Sigmoid colon (tissue), 7 donors: ENCODE data around the gene AGPAT1. TPM values are rescaled to one million over a fixed set of nuclear protein-coding genes. Genes with fewer than 3 reads are reported as not detected.
"Not testable (repeated sequence)": the region's sequence is repeated elsewhere in the genome, so short reads cannot be mapped to it uniquely, and the experiment has no call there.

Experiments
- DNase-seq: peaks from one replicate; pipeline ENCODE4 v3.0.0-alpha.2; 2019
- H3K27ac ChIP-seq, 4 donors: fragments of 200-600 bp; sonication (generic); one replicate each; pipeline ENCODE4 v1.5.1; 2016 to 2019; ENCODE audit warnings: mild to moderate bottlenecking in 1 of 4
- H3K27me3 ChIP-seq, 3 donors: fragments of 200-600 bp; sonication (generic); one replicate each; pipeline ENCODE4 v1.5.1; 2019; ENCODE audit warnings: mild to moderate bottlenecking in 1 of 3
- H3K36me3 ChIP-seq, 4 donors: fragments of 200-600 bp; sonication (generic); one replicate each; pipeline ENCODE4 v1.5.1; 2016 to 2019
- H3K4me1 ChIP-seq, 4 donors: fragments of 200-600 bp; sonication (generic); one replicate each; pipeline ENCODE4 v1.5.1; 2017 to 2019
- H3K4me3 ChIP-seq, 4 donors: fragments of 200-600 bp; sonication (generic); one replicate each; pipeline ENCODE4 v1.5.1; 2017 to 2019; ENCODE audit warnings: mild to moderate bottlenecking in 2 of 4, moderate library complexity in 1 of 4
- H3K9me3 ChIP-seq, 4 donors: fragments of 200-600 bp in 3 of 4; sonication (generic) in 3 of 4; one replicate each; pipeline versions ENCODE4 v1.5.1 to v1.6.1; 2013 to 2019
- CTCF ChIP-seq, 4 experiments: fragments of 450-650 bp in 3 of 4; fragments of 200-600 bp in 1 of 4; IDR thresholded peaks; one replicate each; pipeline ENCODE4 v1.5.1; 2016 to 2019; ENCODE audit warnings: antibody characterized with exemption in 4 of 4, mild to moderate bottlenecking in 3 of 4, moderate library complexity in 2 of 4
- EP300 ChIP-seq, 4 donors: sonication (generic); formaldehyde crosslinking; IDR thresholded peaks; one replicate each; pipeline ENCODE4 v1.6.1; 2017; ENCODE audit warnings: antibody characterized with exemption in 4 of 4
- POLR2A ChIP-seq, 2 donors: fragments of 450-650 bp; IDR thresholded peaks; one replicate each; pipeline ENCODE4 v1.6.1; 2016; ENCODE audit warnings: antibody characterized with exemption in 2 of 2, mild to moderate bottlenecking in 2 of 2, moderate library complexity in 2 of 2
- POLR2AphosphoS5 ChIP-seq, 4 donors: sonication (generic); formaldehyde crosslinking; IDR thresholded peaks; one replicate each; pipeline ENCODE4 v1.6.1; 2017; ENCODE audit warnings: antibody characterized with exemption in 4 of 4
- WGBS, 2 donors: extraction: QIAGEN DNeasy Blood & Tissue Kit; methylation state at CpG; one replicate each; pipeline ENCODE4 v1.1.7; 2013; 5-methylcytosine and 5-hydroxymethylcytosine counted together
- intact Hi-C: fragments of 100-400 bp; cut with DNase I; formaldehyde crosslinking; loops from one replicate; pipeline ENCODE4 v1.15.1; 2023
- polyA plus RNA-seq, 3 donors: library from polyadenylated mRNA; stranded (reverse); fragments of 200-250 nt; gene quantifications; one replicate each; pipeline ENCODE4 v1.2.3, GENCODE V29; 2013
- total RNA-seq, 4 donors: library from RNA; depleted of rRNA; stranded (reverse); fragments of >200 nt; gene quantifications; one replicate each; pipeline ENCODE4 v1.1.0, GENCODE V29; 2016
- donor health status: healthy with polysubstance abuse.
- donor health status: Bipolar disorder and iron deficiency.
- donor health status: healthy.

The AGPAT1 gene
- total and polyA plus RNA-seq, 7 donors: 32.4 to 54.2 (median 37.9) TPM

GRCh38 chr6:32146287-32146686 is 29.6 kb downstream of the AGPAT1 start:
- no peak for TF ChIP-seq CTCF (IDR thresholded peaks at IDR 0.05)
- no peak for TF ChIP-seq EP300 (IDR thresholded peaks at IDR 0.05)
- TF ChIP-seq POLR2AphosphoS5 (IDR thresholded peaks at IDR 0.05): no peak
- no peak for TF ChIP-seq POLR2A (IDR thresholded peaks at IDR 0.05)
- H3K4me1 ChIP-seq: peaks cover 0 to 18% (median 17%) of the 10 kb centered on the region in 4 donors
- H3K4me3 ChIP-seq: no peak overlapping the region
- intact Hi-C loops: no loop called here
- H3K27me3 ChIP-seq: no peaks in the 10 kb centered on the region
- WGBS, 2 donors: 92 to 94% methylated on average over 1 of the region's 1 CpG
- H3K9me3 ChIP-seq: no peaks in the 10 kb centered on the region
- H3K27ac ChIP-seq: no peak overlapping the region
- peaks cover 0 to 18% (median 0%) of the 10 kb centered on the region in 4 donors for H3K36me3 ChIP-seq
- DNase-seq: no peak

- DNase-seq: not testable (repeated sequence)
Observed at GRCh38 chr6:32144238-32144637, 31.6 kb downstream of the AGPAT1 start.

GRCh38 chr6:32140420-32141046 is 35.4 kb downstream of the AGPAT1 start:
- Histone ChIP-seq H3K36me3 (no peaks in the 10 kb centered on the region), H3K4me3 (no peak overlapping the region), H3K4me1 (no peaks in the 10 kb centered on the region), H3K27me3 (no peaks in the 10 kb centered on the region), H3K9me3 (no peaks in the 10 kb centered on the region), H3K27ac (no peak overlapping the region)
- no peak for DNase-seq
- 80 to 97% methylated on average over 5 of the region's 5 CpGs for WGBS, 2 donors
- no peak for TF ChIP-seq POLR2A (IDR thresholded peaks at IDR 0.05)
- intact Hi-C loops: no loop called here

More at GRCh38 chr6:32144238-32144637, 31.6 kb downstream of the AGPAT1 start:
- H3K27ac ChIP-seq, H3K27me3 ChIP-seq, H3K4me1 ChIP-seq, H3K4me3 ChIP-seq, intact Hi-C loops, H3K9me3 ChIP-seq: not testable (repeated sequence)
- H3K36me3 ChIP-seq: peaks cover 0 to 13% (median 0%) of the 10 kb centered on the region in 4 donors
- WGBS, 2 donors: 17 to 73% methylated on average over 7 of the region's 7 CpGs

GRCh38 chr6:32139590-32139989 is 36.3 kb downstream of the AGPAT1 start:
- intact Hi-C loops: no loop called here
- Histone ChIP-seq H3K36me3 (no peaks in the 10 kb centered on the region), H3K4me1 (no peaks in the 10 kb centered on the region), H3K27me3 (no peaks in the 10 kb centered on the region), H3K27ac (no peak overlapping the region), H3K9me3 (no peaks in the 10 kb centered on the region), H3K4me3 (no peak overlapping the region)
- WGBS, 2 donors: 76 to 77% methylated on average over 5 of the region's 5 CpGs
- DNase-seq: no peak
- TF ChIP-seq POLR2A (IDR thresholded peaks at IDR 0.05) (no peak), POLR2AphosphoS5 (IDR thresholded peaks at IDR 0.05) (no peak), CTCF (IDR thresholded peaks at IDR 0.05) (no peak), EP300 (IDR thresholded peaks at IDR 0.05) (no peak)

GRCh38 chr6:32137454-32137853 is 38.4 kb downstream of the AGPAT1 start:
- no peak for DNase-seq
- H3K4me1 ChIP-seq: no peaks in the 10 kb centered on the region
- H3K27me3 ChIP-seq: no peaks in the 10 kb centered on the region
- no peak overlapping the region for H3K4me3 ChIP-seq
- no peak overlapping the region for H3K27ac ChIP-seq
- H3K9me3 ChIP-seq: no peaks in the 10 kb centered on the region
- intact Hi-C loops: no loop called here
- TF ChIP-seq POLR2AphosphoS5 (IDR thresholded peaks at IDR 0.05) (no peak), EP300 (IDR thresholded peaks at IDR 0.05) (no peak), POLR2A (IDR thresholded peaks at IDR 0.05) (no peak)
- H3K36me3 ChIP-seq: no peaks in the 10 kb centered on the region

- Histone ChIP-seq H3K27ac (no peak overlapping the region), H3K4me3 (no peak overlapping the region), H3K27me3 (no peaks in the 10 kb centered on the region), H3K9me3 (no peaks in the 10 kb centered on the region), H3K4me1 (peaks cover 0 to 13% (median 11%) of the 10 kb centered on the region in 4 donors), H3K36me3 (no peaks in the 10 kb centered on the region)
- WGBS, 2 donors: 83 to 89% methylated on average over 4 of the region's 4 CpGs
- TF ChIP-seq POLR2AphosphoS5 (IDR thresholded peaks at IDR 0.05) (no peak), CTCF (IDR thresholded peaks at IDR 0.05) (no peak), POLR2A (IDR thresholded peaks at IDR 0.05) (no peak), EP300 (IDR thresholded peaks at IDR 0.05) (no peak)
- DNase-seq: no peak
- intact Hi-C loops: no loop called here
Observed at GRCh38 chr6:32133786-32134185, 42.1 kb downstream of the AGPAT1 start.
